Measurements from ENCODE around the gene LRGUK. TPM values are rescaled to one million over a fixed set of nuclear protein-coding genes. Genes with fewer than 3 reads are reported as not detected.

The LRGUK gene
- total RNA-seq, 3 donors from 2014 or later (not counting 1 experiment from before 2014, with no cell fraction given), result 0.90 to 1.7 (median 0.92) TPM

DNA sequence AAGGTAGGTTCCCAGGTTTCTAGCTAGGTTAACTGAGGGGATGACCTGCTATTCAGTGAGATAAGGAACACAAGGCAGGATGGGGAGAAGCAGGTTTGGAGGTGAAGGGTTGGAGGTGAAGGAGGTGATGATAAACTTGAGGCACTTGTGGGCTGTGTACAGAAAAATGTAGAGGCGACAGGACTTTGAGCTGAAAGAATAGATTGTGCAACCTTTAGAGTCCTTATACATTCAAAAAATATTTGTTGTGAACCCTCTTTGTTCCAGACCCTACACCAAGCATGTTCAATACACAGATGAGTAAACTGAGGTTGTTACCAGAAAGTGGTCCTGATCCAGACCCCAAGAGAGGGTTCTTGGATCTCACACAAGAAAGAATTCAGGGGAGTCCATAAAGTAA, 45.4 kb upstream of the LRGUK start:
- ATAC-seq (no peak), DNase-seq (no peak)
- Histone ChIP-seq H3K4me3 (ENCODE audit: low read length) (no peak overlapping the region), H3K27me3 (ENCODE audit: control insufficient read depth, insufficient read depth, low read length) (no peaks in the 10 kb centered on the region), H3K36me3 (ENCODE audit: control insufficient read depth, insufficient read depth, low read length) (no peaks in the 10 kb centered on the region), H3K27ac (ENCODE audit: low read length) (no peak overlapping the region), H3K9me3 (ENCODE audit: control insufficient read depth, insufficient read depth, low read length) (no peaks in the 10 kb centered on the region), H3K4me1 (ENCODE audit: control insufficient read depth, insufficient read depth, low read length) (no peaks in the 10 kb centered on the region)
- Mint-ChIP-seq H3K4me3 (no peak overlapping the region), H3K36me3 (no peaks in the 10 kb centered on the region), H3K9me3 (no peaks in the 10 kb centered on the region), H3K27me3 (ENCODE audit: low read depth in 2 of 2) (no peaks in the 10 kb centered on the region), H3K27ac (no peak overlapping the region), H3K4me1 (no peaks in the 10 kb centered on the region)
- intact Hi-C loops (cut with micrococcal nuclease), result no loop called here
- 100% methylated on average over 1 of the region's 1 CpG for WGBS (ENCODE audit: insufficient coverage)
- TF ChIP-seq, protein P1, sequence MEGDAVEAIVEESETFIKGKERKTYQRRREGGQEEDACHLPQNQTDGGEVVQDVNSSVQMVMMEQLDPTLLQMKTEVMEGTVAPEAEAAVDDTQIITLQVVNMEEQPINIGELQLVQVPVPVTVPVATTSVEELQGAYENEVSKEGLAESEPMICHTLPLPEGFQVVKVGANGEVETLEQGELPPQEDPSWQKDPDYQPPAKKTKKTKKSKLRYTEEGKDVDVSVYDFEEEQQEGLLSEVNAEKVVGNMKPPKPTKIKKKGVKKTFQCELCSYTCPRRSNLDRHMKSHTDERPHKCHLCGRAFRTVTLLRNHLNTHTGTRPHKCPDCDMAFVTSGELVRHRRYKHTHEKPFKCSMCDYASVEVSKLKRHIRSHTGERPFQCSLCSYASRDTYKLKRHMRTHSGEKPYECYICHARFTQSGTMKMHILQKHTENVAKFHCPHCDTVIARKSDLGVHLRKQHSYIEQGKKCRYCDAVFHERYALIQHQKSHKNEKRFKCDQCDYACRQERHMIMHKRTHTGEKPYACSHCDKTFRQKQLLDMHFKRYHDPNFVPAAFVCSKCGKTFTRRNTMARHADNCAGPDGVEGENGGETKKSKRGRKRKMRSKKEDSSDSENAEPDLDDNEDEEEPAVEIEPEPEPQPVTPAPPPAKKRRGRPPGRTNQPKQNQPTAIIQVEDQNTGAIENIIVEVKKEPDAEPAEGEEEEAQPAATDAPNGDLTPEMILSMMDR (IDR thresholded peaks at IDR 0.05), result no peak

GRCh38 chr7:134083766-134084487, 43.2 kb upstream of the LRGUK start:
- Mint-ChIP-seq H3K4me3 (no peak overlapping the region), H3K27me3 (ENCODE audit: low read depth in 2 of 2) (no peaks in the 10 kb centered on the region), H3K27ac (no peak overlapping the region), H3K4me1 (no peaks in the 10 kb centered on the region), H3K36me3 (no peaks in the 10 kb centered on the region), H3K9me3 (peaks cover 0 to under 1% of the 10 kb centered on the region in 2 donors)
- Histone ChIP-seq H3K4me1 (ENCODE audit: control insufficient read depth, insufficient read depth, low read length) (no peaks in the 10 kb centered on the region), H3K4me3 (ENCODE audit: low read length) (no peak overlapping the region), H3K9me3 (ENCODE audit: control insufficient read depth, insufficient read depth, low read length) (no peaks in the 10 kb centered on the region), H3K27me3 (ENCODE audit: control insufficient read depth, insufficient read depth, low read length) (no peaks in the 10 kb centered on the region), H3K36me3 (ENCODE audit: control insufficient read depth, insufficient read depth, low read length) (no peaks in the 10 kb centered on the region), H3K27ac (ENCODE audit: low read length) (no peak overlapping the region)
- intact Hi-C loops (cut with micrococcal nuclease), result no loop called here
- TF ChIP-seq, protein P1 (IDR thresholded peaks at IDR 0.05), result no peak
- DNase-seq (no peak), ATAC-seq (no peak)
- 84% methylated on average over 3 of the region's 3 CpGs for WGBS (ENCODE audit: insufficient coverage)

GRCh38 chr7:134084488-134085144, 42.5 kb upstream of the LRGUK start:
- Histone ChIP-seq H3K27ac (ENCODE audit: low read length) (no peak overlapping the region), H3K27me3 (ENCODE audit: control insufficient read depth, insufficient read depth, low read length) (no peaks in the 10 kb centered on the region), H3K36me3 (ENCODE audit: control insufficient read depth, insufficient read depth, low read length) (no peaks in the 10 kb centered on the region), H3K9me3 (ENCODE audit: control insufficient read depth, insufficient read depth, low read length) (no peaks in the 10 kb centered on the region), H3K4me3 (ENCODE audit: low read length) (no peak overlapping the region), H3K4me1 (ENCODE audit: control insufficient read depth, insufficient read depth, low read length) (no peaks in the 10 kb centered on the region)
- intact Hi-C loops (cut with micrococcal nuclease), result no loop called here
- 45% methylated on average over 3 of the region's 3 CpGs for WGBS (ENCODE audit: insufficient coverage)
- peaks cover 2 to 4% of the 10 kb centered on the region in 2 donors for H3K9me3 Mint-ChIP-seq
- peaks cover 5% of the 10 kb centered on the region for H3K36me3 Mint-ChIP-seq
- no peaks in the 10 kb centered on the region for H3K4me1 Mint-ChIP-seq
- H3K4me3 Mint-ChIP-seq, result no peak overlapping the region
- no peaks in the 10 kb centered on the region for H3K27me3 Mint-ChIP-seq (ENCODE audit: low read depth in 2 of 2)
- DNase-seq, result no peak
- TF ChIP-seq, protein P1 (IDR thresholded peaks at IDR 0.05), result no peak
- ATAC-seq, result no peak
- no peak overlapping the region for H3K27ac Mint-ChIP-seq

Measured in natural killer cell (primary cell).